Prostate gland (tissue), 2 donors: ENCODE measurements around the gene PRPSAP2.

Experiments used
- POLR2A ChIP-seq: fragments of 450-650 bp; IDR thresholded peaks from one replicate; pipeline ENCODE4 v1.6.1; 2016; ENCODE audit warnings: antibody characterized with exemption, mild to moderate bottlenecking
- POLR2AphosphoS5 ChIP-seq: sonication (generic); formaldehyde crosslinking; IDR thresholded peaks from one replicate; pipeline ENCODE4 v1.6.1; 2017; ENCODE audit warnings: antibody characterized with exemption
- TF ChIP-seq, protein P1 (sequence below), 4 experiments: fragments of 200-600 bp in 2 of 4; fragments of 450-650 bp in 2 of 4; sonication (generic) in 2 of 4; IDR thresholded peaks; 1 replicate in 3 of 4; 2 replicates in 1 of 4; pipeline ENCODE4 v1.5.1; 2016 to 2019; ENCODE audit warnings: antibody characterized with exemption in 4 of 4, mild to moderate bottlenecking in 2 of 4, moderate library complexity in 2 of 4

DNA sequence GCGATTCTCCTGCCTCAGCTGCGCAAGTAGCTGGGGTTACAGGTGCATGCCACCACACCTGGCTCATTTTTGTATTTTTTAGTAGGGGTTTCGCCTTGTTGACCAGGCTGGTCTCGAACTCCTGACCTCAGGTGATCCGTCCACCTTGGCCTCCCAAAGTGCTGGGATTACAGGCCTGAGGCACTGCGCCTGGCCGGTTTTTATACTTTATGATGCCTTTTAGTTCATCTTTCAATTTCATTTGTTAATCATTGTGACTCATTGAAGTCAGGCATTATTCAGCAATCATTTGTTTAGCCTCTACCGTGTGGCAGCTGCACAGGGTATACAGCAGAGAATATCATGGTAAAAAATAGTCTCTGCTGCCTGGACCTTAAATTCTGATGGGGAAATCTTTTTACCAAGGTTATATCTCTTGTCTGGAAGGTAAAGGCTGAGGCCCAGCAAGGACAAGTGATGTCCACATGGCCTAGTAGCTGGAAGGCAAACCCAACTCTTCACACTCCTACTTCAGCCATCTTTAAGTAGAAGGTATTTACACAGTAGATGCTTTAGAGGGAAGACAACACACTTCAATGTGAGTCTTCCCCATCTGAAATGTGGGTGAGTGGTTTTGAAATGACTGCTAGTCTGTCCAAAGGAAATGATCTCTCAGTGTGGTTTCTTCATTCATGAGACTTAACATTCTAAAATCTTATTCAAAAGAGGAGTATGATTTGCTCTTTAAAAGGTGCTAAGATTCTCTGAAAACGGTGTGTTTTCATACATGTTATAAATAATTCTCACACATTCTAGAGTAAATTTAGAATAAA lies 2.4 kb downstream of the PRPSAP2 start:
- TF ChIP-seq, protein P1, sequence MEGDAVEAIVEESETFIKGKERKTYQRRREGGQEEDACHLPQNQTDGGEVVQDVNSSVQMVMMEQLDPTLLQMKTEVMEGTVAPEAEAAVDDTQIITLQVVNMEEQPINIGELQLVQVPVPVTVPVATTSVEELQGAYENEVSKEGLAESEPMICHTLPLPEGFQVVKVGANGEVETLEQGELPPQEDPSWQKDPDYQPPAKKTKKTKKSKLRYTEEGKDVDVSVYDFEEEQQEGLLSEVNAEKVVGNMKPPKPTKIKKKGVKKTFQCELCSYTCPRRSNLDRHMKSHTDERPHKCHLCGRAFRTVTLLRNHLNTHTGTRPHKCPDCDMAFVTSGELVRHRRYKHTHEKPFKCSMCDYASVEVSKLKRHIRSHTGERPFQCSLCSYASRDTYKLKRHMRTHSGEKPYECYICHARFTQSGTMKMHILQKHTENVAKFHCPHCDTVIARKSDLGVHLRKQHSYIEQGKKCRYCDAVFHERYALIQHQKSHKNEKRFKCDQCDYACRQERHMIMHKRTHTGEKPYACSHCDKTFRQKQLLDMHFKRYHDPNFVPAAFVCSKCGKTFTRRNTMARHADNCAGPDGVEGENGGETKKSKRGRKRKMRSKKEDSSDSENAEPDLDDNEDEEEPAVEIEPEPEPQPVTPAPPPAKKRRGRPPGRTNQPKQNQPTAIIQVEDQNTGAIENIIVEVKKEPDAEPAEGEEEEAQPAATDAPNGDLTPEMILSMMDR (IDR thresholded peaks at IDR 0.05), result no peak
- no peak for TF ChIP-seq POLR2A
- no peak for TF ChIP-seq POLR2AphosphoS5
